BE2C (cell line): Measurements from ENCODE around the gene TMA16.

Experiments used
- DNase-seq: peaks from one replicate; pipeline ENCODE4 v3.0.0-alpha.2; 2020
- H3K27me3 ChIP-seq: fragments of 250-450 bp; sonication (Bioruptor Pico); 2 replicates; pipeline ENCODE4 v1.5.1; 2020; ENCODE audit warnings: mild to moderate bottlenecking
- H3K36me3 ChIP-seq: fragments of 250-450 bp; sonication (Bioruptor Pico); 2 replicates; pipeline ENCODE4 v1.5.1; 2020; ENCODE audit warnings: mild to moderate bottlenecking
- H3K4me1 ChIP-seq: fragments of 250-450 bp; sonication (Bioruptor Pico); 2 replicates; pipeline ENCODE4 v1.5.1; 2020
- H3K4me3 ChIP-seq: 2 replicates; pipeline ENCODE4 v1.5.1; 2011; ENCODE audit warnings: low read depth, low read length
- H3K9me3 ChIP-seq: fragments of 250-450 bp; sonication (Bioruptor Pico); 2 replicates; pipeline ENCODE4 v1.5.1; 2020
- CTCF ChIP-seq: IDR thresholded peaks from 2 replicates; pipeline ENCODE4 v1.5.1; 2012; ENCODE audit warnings: mild to moderate bottlenecking, low read depth, low read length

The TMA16 gene

GRCh38 chr4:163540448-163540847 lies 46.0 kb downstream of the TMA16 start:
- H3K9me3 ChIP-seq: no peaks in the 10 kb centered on the region
- H3K4me3 ChIP-seq: no peak overlapping the region
- no peak for DNase-seq
- no peaks in the 10 kb centered on the region for H3K36me3 ChIP-seq
- H3K27me3 ChIP-seq: no peaks in the 10 kb centered on the region
- H3K4me1 ChIP-seq: no peaks in the 10 kb centered on the region
- no peak for TF ChIP-seq CTCF

- no peaks in the 10 kb centered on the region for H3K27me3 ChIP-seq
- no peak for TF ChIP-seq CTCF
- H3K4me3 ChIP-seq: no peak overlapping the region
- DNase-seq: no peak
- no peaks in the 10 kb centered on the region for H3K36me3 ChIP-seq
- H3K9me3 ChIP-seq: no peaks in the 10 kb centered on the region
- H3K4me1 ChIP-seq: no peaks in the 10 kb centered on the region
Observed at GRCh38 chr4:163540977-163541376, 46.5 kb downstream of the TMA16 start.

GRCh38 chr4:163542275-163542674 lies 47.8 kb downstream of the TMA16 start:
- no peaks in the 10 kb centered on the region for H3K36me3 ChIP-seq
- no peaks in the 10 kb centered on the region for H3K4me1 ChIP-seq
- H3K27me3 ChIP-seq: no peaks in the 10 kb centered on the region
- H3K4me3 ChIP-seq: no peak overlapping the region
- TF ChIP-seq CTCF: no peak
- no peaks in the 10 kb centered on the region for H3K9me3 ChIP-seq
- no peak for DNase-seq

GRCh38 chr4:163544407-163545038 lies 50.0 kb downstream of the TMA16 start:
- Histone ChIP-seq H3K4me3 (peak overlapping the region; percentile 31), H3K9me3 (no peaks in the 10 kb centered on the region), H3K36me3 (no peaks in the 10 kb centered on the region), H3K27me3 (no peaks in the 10 kb centered on the region), H3K4me1 (no peaks in the 10 kb centered on the region)
- peak; percentile 76 for DNase-seq
- TF ChIP-seq CTCF: peak; percentile 96

- H3K36me3 ChIP-seq: no peaks in the 10 kb centered on the region
- H3K27me3 ChIP-seq: no peaks in the 10 kb centered on the region
- peak; percentile 37 for DNase-seq
- peak; percentile 75 for TF ChIP-seq CTCF
- no peaks in the 10 kb centered on the region for H3K4me1 ChIP-seq
- no peaks in the 10 kb centered on the region for H3K9me3 ChIP-seq
- H3K4me3 ChIP-seq: no peak overlapping the region
Observed at GRCh38 chr4:163548481-163549243, 54.2 kb downstream of the TMA16 start.

- DNase-seq: no peak
- TF ChIP-seq CTCF: no peak
- Histone ChIP-seq H3K27me3 (no peaks in the 10 kb centered on the region), H3K36me3 (no peaks in the 10 kb centered on the region), H3K9me3 (no peaks in the 10 kb centered on the region), H3K4me1 (no peaks in the 10 kb centered on the region), H3K4me3 (no peak overlapping the region)
Observed at GRCh38 chr4:163550869-163551267, 56.4 kb downstream of the TMA16 start.
